Activated gamma-delta T cell treated with Interleukin-2 at 50 U/mL for 16 hours (primary cell): Measurements from ENCODE around the gene TSHR.

ENCODE experiments used
- DNase-seq: peaks from one replicate; pipeline ENCODE4 v3.0.0-alpha.2; 2020

Gene TSHR

DNA sequence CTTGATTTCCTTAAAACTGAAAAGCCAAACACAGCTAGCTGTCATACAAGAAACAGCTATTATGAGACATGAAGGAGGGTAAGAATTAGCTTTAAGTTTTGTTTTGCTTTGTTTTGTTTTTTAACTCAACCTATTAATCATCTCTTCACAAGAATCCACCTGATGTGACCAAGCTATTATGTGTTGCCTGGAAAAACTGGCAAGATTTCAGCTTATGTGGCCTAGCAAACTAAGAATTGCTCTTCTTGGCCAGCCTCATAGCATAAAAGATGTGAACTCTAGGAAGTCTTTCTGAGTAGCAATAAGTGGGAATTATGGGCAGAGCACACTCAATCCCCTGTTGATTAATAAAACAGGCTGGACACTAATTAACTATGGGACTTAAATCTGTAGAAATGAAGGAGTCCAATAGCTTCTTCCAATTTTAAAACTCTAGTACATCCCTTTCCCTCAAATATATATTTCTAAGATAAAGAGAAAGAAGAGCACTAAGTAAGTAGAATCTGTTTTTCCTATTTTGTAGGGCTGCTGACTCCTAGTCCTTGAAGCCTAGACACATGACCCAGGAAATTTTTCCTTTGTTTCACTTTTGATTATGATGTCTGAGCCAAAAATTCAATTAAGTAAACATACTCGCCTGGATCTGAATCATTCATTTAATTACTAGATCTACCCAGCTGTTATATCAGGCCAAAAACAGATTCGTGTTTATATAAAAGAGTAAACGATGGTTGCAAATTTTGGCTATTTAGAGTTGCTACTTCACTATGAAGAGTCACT lies 189.6 kb downstream of the TSHR start:
- DNase-seq: no peak

DNA sequence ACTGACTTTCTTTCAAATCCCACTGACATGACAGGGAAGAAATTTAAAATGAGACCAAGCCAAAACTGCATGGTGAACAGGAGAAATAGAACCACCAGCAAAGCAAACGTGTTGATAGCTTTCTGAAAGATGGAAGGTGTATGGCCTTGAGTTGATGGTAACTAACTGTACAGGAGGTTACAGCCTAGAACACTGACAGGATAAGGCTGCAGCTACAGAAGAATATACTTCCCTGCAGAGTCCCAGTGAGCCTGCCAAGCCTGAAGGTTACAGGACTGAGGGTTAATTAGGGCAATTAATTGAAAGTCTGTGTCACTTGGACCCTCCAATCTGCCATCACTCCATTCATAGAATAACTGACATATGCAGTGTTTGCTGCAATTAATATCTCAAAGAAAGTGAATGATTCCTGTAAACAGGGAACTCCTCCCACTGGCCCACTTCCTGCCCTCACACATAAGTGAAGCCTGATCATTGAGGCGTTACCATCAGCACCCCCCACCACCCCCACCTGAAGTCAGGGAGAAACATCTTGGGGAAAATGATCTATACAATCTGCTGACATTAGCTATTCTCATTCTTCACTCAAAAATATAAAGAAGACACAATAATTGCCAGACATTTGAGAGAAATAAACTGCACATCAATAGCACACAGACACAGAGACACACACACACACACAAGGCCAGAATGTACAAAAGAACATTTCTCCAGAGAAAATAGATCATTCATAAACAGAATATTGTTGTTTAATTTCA lies 191.9 kb downstream of the TSHR start:
- no peak for DNase-seq

DNA sequence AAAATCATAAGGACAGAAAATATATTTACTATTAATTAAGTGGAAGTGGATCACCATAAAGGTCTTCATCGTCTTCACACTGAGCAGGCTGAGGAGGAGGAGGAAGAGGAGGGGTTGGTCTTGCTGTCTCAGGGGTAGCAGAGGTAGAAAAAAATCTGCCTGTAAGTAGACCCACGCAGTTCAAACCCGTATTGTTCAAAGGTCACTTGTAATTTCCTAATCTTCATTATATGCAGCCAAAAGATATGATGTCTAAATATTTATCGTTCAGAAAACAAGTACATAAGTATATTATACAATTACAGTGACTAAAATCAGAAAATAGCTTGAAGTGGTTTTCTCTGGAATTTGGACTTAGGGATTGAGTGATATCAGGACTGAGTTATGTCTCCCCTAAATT lies 193.2 kb downstream of the TSHR start:
- no peak for DNase-seq

DNA sequence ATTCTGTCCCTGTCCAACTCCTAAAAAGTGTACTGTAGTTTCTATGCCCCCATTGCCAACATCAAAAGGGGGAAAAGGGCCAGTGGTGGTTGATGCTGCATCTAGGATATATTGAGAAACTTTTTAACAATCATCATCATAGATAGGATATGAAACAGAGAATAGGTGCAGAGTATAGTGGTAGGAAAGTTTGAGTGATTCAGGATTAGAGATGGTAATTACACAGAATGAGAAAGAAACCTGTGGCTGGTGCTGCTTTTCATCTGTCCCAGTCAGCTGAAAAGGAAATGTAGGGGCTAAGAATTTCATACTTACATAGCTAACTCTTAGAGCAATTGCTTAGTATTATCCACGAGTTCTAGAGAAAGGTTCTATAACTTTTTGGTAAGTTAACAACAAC lies 197.8 kb downstream of the TSHR start:
- no peak for DNase-seq

DNA sequence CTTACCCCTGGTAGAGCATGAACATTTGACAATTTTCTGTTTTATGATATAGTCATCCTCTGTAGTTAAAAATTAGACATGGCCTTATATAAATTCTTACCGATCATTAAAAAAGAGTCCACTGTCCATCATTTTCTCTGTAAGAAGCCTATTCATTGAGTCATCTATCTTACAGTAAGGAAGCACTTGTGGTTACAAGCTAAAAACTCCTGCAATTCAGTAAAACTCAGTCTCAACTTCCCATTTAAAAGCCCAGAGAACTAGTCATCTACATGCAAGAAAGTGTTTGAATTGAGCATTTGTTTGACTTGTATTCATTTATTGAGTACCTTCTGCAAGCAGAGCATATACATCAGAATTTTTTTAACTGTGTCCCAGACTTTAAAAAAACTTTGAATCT lies 202.0 kb downstream of the TSHR start:
- DNase-seq: no peak

DNA sequence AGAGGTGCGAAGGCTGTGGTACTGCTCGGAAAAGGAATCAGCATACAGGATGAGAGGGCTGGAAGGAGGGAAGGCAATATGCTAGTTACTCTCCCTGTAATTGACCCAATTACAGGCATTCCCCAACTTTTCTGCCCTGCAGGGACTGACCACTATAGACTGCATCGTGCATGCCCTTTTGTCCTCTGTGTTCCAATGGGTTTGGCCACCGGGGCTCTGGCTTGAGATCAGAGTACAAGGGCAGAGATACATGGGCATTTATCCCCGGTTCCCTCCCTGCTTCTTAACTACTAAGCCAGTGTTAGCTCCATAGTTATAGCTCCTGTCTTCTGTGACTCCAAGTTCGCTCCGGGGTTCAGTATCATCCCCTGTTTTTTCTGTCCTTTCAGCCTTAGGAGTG lies 205.7 kb downstream of the TSHR start:
- no peak for DNase-seq

DNA sequence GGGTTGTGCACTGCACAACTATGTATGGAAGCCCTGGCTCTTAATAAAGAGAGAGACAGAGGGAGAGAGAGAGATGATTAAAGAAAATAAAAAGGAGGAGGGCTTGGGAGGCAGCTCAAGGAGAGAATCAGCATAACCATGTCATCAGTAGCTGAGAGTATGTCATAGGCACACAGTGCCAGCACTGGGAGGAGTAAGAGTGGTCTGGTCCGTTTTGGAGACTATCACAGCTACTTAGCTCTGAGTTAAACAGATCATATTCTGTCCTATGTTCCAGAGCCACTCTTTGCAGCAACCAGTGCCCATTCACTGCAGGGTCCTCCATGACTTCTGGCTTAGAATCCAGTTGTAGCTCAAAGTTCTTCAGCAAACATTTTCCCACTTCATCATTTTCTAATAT lies 206.3 kb downstream of the TSHR start:
- no peak for DNase-seq

DNA sequence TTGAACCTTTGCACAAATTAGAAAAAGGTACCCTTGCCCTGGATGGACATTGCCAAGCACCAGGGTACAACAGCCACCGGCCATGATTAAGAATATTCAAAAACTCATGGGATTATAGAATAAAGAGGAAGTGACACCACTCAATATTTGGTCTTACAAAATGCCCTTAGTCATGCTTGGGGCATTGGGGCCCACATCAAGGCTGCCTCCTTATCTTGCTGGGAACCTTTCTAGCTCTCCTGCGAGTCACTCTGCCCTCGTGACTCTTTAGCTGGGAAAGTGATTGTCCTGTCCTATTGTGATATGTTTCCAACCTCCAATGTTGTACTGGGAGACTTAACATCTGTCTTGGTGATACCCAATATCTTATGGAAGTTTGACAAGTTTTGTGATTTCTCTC lies 207.5 kb downstream of the TSHR start:
- DNase-seq: no peak

DNA sequence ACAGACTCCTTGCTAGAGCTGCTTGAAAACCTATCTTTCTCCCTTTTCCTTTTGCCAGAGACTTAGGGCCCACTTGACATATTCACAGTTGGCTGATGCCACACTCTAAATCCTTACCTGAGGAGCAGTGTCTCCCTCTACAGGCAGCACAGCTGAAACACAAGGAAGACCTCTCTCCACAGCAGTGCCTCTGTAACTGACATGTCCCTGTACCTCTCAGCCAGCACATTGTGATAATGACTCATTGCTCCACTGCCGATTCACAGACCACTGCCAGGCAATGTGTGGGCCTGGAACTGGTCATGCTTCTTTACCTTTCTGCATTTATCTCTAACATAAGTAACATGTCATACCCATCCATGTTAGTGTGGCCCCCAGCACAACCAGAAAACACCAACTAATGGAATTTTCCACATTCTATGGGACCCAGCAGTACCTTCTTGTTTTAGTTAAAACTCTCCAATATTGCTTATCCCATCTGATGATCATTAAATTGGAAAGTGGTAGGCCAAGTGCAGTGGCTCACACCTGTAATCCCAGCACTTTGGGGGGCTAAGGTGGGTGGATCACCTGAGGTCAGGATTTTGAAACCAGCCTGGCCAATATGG lies 208.8 kb downstream of the TSHR start:
- DNase-seq: peak; percentile 14

DNA sequence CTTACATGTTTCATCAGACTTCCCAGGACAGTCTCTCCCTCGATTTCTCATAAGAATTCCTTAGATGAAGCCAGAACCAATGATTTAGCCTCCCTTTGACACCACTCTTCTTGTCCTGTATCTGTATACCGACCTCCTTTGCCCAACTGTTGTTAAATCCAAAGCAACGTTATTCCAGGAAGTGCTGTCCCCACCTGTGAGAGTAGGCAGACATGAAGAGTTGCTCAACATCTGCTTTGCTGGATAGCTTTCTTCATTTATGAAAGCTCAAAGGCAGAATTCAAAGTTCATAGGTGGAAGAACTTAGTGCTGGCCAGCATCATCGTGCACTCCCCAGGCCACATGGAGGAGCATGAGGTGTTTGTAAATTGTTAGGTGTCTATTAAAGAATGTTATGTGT lies 209.8 kb downstream of the TSHR start:
- no peak for DNase-seq

DNA sequence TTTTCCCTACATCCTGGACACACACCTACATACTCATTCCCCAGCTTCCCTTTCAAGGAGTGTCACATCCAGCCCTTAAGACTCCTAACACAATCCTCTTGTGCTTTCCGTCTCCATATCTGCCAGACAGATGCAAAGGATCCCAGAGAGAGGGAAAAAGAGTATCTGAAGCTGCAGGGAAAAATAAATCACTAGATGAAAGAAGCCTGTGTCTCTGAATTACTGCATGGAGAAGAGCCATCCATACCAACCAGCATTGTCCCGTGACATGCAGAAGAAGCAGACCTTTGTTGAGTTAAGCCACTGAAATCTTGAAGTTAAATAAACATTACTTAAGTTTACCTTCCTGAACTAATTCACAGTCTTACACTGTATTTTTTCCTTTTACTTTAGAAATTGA lies 210.7 kb downstream of the TSHR start:
- no peak for DNase-seq

DNA sequence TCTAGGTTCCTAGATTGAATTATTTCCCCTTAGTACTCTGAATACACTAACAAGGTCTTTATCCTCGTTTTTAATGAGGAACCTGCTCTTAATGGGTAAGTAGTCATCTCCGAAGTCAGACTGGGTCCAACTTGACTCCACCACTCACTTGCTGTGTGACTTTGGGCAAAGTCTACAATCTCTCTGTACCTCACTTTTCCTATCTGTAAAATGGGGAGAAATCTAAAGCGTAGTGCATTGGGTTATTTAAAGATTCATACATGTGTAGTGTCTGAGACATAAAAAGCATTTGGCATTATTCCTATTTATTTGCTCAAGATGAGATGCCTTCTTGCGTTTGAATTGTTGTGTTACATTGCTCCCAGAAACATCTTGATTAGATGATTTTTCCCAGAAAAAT lies 213.8 kb downstream of the TSHR start:
- DNase-seq: no peak

DNA sequence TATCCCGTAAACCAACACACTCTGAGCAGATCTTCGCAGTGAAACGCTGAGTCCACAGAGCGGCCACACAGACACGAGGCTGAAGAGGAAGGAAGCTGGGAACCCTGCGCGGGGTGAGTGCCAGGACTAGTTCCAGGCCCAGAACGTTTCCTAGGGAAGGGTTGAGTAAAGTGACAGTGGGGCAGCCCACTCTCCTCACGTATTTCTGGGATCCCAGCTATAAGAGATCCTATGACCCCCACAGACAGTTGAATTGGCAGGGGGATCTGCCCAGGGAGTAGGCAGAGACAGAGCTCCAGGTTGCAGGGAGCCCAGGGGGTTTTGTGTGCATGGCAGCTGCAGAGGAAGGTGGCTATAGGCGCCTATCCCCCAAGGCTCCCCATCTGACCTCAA lies 214.3 kb downstream of the TSHR start:
- DNase-seq: peak; percentile 16

DNA sequence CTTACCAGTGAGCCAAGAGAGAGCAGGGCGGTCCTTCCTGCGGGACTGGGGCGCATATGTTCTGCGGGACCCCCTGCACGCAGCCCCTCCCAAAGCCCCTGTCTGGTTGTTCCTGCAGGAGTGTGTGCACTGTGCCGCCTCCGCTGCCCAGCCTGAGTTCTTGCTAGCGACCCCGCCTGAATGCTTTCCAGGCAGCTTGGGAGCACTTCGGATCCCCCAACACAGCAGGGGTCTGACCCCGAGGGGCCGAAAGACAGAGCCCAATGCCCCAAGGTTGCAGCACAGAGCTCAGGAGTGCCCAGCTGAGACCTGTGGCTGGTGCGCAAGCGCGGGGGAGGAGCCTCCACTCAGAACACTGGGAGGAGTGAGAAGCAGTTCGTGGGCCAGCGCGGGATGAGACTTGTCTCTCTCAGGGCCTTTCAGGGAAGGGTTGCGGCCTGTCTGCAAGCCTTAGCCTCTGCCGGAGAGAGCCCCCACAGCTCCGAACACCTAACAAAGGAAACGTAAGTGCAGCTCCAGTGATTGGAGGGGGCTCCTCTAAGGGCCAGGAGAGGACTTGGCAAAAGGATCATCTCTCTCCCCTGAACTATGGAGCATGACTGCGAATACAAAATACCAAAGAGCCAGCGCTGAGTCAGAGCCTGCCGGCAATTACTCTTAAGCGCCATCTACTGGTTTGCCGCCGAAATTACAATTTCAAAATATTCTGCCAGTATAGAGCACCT lies 214.8 kb downstream of the TSHR start:
- peak; percentile 87 for DNase-seq

DNA sequence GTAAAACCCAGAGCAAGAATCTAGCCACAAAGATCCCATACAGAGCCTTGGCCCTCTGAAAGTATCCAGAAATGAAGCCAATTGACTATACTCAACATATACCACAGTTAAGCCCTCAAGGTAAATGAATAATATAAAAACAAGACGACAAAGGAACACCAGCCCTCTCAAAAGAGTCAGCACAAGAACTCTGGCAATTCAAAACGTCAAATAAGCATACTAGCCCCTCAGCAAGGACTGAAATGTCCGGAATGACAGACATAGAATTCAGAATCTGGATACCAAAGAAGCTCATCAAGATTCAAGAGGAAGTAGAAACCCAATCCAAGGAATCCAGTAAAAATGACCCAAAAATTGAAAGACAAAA lies 215.4 kb downstream of the TSHR start:
- no peak for DNase-seq

DNA sequence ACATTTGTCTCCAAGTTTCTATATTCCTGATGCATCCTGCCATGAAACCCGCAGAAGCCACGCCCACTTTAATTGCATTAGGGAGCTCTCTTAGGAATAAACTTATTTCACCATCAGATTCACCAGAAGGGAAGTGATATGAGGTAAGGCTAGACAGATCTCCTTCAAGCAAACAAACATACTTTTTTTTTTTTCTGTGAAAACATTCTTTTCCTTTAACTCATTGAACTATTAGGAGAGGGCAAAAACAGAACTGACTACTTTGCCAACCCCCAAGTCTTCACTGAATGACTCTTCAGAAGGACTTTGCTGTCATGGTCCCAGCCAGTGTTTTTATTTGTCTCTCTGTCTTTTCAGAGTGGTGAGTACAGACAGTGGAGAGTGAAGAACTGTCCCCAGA lies 216.9 kb downstream of the TSHR start:
- DNase-seq: no peak

DNA sequence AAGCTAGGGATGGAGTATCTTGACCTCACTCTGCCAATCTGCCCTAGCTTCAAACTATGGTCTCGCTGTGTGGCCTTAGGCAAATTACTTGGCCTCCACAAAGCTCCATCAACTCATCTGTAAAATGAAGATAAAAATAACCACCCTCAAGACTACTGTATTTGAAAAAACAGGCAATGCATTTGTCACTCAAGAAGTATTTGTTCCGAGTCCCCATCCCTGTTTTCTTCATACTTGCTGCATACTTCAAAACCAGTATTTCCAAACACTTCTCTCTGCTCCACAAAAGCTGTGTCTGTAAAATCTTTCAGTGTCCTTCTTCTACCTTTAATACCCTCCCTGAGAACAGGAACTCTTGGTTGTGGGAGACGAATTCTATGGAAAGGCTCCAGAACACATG lies 217.5 kb downstream of the TSHR start:
- DNase-seq: no peak

DNA sequence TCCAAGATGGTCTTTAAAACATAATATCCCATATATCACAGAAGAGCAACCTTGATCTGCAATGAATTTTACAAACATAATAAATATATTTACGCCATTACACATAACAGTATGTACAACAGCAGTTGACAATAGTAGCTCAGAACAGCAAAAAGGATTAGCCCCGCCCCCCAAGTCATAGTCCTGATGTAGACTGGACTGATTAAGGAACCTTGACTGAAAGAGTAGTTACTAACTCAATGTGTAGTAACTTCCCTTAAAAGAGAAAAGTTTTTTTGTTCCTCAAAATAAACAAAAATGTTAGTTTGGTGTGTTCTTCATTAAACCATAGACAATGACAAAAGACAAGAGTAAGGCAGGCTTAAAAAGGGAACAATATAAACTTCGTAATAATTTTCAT lies 220.8 kb downstream of the TSHR start:
- no peak for DNase-seq

DNA sequence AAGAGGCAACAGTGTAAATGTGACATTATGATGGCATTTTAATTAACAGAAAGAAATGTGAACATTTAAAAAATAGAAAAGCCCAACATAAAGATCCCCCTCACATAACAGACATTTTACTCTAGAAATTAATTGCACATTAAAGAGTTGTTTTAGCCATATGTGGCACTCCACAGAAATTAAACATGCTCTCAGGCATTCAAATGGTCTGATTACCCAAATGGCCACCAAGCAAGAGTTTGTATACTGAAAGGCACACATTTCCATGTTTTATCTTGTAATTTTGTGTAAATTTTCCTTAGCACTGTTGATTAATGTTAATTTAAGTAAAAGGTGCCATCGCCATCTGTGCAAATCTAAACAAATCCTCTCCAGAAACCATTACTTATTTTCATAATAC lies 221.8 kb downstream of the TSHR start:
- DNase-seq: no peak

DNA sequence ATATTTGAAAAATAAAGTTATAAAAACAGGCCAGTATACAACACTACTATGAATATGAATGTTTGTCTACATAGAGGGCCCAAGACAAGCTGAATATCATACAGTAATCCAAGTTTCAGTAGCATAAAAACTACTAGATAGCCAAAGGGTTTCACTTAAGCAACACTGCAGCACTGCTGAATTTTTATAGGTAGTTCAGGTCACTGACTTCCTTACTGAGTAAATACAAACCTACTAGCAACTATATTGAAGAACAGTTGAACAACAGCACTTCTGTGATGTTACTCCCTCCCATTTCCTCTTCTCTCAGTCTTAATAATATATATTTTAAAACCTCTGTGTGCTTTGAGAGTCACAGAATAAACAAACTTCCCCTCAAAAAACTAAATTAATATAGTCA lies 222.6 kb downstream of the TSHR start:
- DNase-seq: no peak

DNA sequence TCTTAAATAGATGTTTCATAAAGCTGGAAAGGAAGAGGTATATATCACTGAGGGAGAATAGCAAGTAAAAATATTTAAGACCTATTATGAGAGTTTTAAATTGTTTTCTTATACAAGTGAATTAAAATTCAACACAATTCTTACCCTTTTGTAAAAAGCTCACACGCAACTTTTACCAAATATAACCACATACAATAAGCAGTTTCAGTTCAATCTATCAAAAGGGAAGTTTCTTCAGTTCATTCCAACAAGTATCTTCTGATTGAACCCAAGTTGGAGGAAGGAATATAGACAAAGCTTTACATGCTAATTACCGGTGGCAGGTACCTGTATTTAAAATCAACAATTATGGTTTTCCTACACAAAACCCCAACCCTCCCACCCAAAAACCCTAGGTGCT lies 224.2 kb downstream of the TSHR start:
- DNase-seq: no peak

DNA sequence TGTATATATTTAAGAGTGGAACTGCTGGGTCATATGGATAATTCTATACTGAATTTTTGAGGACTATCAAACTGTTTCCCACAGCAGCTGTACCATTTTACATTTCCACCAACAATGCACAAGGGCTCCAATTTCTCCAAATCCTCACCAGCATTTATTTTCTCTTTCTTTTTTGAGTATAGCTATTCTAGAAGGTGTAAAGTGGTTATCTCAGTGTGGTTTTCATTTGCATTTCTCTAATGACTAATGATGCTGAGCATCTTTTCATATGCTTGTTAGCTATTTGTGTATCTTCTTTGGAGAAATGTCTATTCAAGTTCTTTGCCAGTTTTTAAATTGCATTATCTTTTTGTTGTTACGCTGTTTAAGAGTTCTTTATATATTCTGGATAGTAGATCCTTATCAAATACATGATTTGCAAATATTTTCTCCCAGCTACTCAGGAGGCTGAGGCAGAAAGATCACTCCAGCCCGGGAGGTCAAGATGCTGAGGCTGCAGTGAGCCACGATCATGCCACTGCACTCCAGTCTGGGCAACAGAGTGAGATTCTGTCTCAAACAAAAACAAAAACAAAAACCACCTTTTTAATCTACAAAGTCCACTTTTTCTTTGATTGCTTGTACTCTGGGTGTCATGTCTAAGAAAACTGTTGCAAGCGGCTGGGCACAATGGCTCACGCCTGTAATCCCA lies 232.6 kb downstream of the TSHR start:
- no peak for DNase-seq

DNA sequence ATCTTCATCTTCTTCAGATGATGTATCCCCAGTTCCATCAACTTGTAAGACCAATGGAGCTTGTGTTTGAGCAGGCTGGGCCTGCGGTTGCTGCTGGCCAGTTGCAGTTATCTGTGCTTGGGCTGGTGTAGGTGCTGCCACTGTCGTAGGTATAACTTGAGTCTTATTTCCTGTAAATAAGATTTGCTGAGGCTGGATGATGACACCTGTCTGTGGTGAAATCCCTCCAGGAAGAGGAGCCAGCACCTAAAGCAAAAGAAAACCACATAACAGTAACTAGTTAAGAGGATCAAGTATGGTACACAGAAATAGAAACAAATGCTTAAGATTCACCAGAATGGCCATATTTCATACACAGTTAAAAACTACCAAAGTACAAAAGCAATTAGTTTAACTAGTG lies 237.2 kb downstream of the TSHR start:
- DNase-seq: no peak
